T-helper 1 cell treated with Interleukin-12 subunit alpha and Interleukin-12 subunit beta and Interleukin-4 antibody, amounts not matched to agents 30 μg/mL and 1 μg/mL, for 36 hours (primary cell): Measurements from ENCODE around the gene ZFAND6.

Experiments used
- H3K27ac Mint-ChIP-seq: one replicate; pipeline ENCODE4 v1.8.0; 2021; ENCODE audit warnings: mild to moderate bottlenecking, mixed read lengths
- H3K27me3 Mint-ChIP-seq: one replicate; pipeline ENCODE4 v1.8.0; 2021; ENCODE audit warnings: low read depth, mixed read lengths
- H3K36me3 Mint-ChIP-seq: one replicate; pipeline ENCODE4 v1.8.0; 2021; ENCODE audit warnings: low read depth, mixed read lengths
- H3K4me1 Mint-ChIP-seq: one replicate; pipeline ENCODE4 v1.8.0; 2021; ENCODE audit warnings: low read depth, mixed read lengths
- H3K4me3 Mint-ChIP-seq: one replicate; pipeline ENCODE4 v1.8.0; 2021; ENCODE audit warnings: mild to moderate bottlenecking, moderate library complexity, mixed read lengths
- H3K9me3 Mint-ChIP-seq: one replicate; pipeline ENCODE4 v1.8.0; 2021; ENCODE audit warnings: mixed read lengths

Gene ZFAND6

GRCh38 chr15:80183306-80183705 is 123.8 kb downstream of the ZFAND6 start:
- Mint-ChIP-seq H3K4me3 (no peak overlapping the region), H3K4me1 (no peaks in the 10 kb centered on the region), H3K27me3 (no peaks in the 10 kb centered on the region), H3K9me3 (no peaks in the 10 kb centered on the region), H3K36me3 (peaks cover 24% of the 10 kb centered on the region), H3K27ac (no peak overlapping the region)

- Mint-ChIP-seq H3K4me1 (no peaks in the 10 kb centered on the region), H3K27me3 (no peaks in the 10 kb centered on the region), H3K9me3 (no peaks in the 10 kb centered on the region), H3K4me3 (no peak overlapping the region), H3K27ac (no peak overlapping the region), H3K36me3 (peaks cover 30% of the 10 kb centered on the region)
Observed at GRCh38 chr15:80183886-80184285, 124.4 kb downstream of the ZFAND6 start.

GRCh38 chr15:80184554-80184953 is 125.1 kb downstream of the ZFAND6 start:
- H3K27ac Mint-ChIP-seq, result no peak overlapping the region
- H3K4me3 Mint-ChIP-seq, result no peak overlapping the region
- no peaks in the 10 kb centered on the region for H3K4me1 Mint-ChIP-seq
- peaks cover 30% of the 10 kb centered on the region for H3K36me3 Mint-ChIP-seq
- H3K27me3 Mint-ChIP-seq, result no peaks in the 10 kb centered on the region
- H3K9me3 Mint-ChIP-seq, result no peaks in the 10 kb centered on the region

- Mint-ChIP-seq H3K27ac (no peak overlapping the region), H3K9me3 (no peaks in the 10 kb centered on the region), H3K36me3 (peaks cover 28% of the 10 kb centered on the region), H3K27me3 (no peaks in the 10 kb centered on the region), H3K4me1 (no peaks in the 10 kb centered on the region), H3K4me3 (no peak overlapping the region)
Observed at GRCh38 chr15:80185152-80185551, 125.7 kb downstream of the ZFAND6 start.

GRCh38 chr15:80186066-80186465 is 126.6 kb downstream of the ZFAND6 start:
- Mint-ChIP-seq H3K27me3 (no peaks in the 10 kb centered on the region), H3K36me3 (peaks cover 28% of the 10 kb centered on the region), H3K4me3 (no peak overlapping the region), H3K9me3 (no peaks in the 10 kb centered on the region), H3K27ac (no peak overlapping the region), H3K4me1 (no peaks in the 10 kb centered on the region)

- Mint-ChIP-seq H3K36me3 (peaks cover 28% of the 10 kb centered on the region), H3K4me3 (no peak overlapping the region), H3K4me1 (no peaks in the 10 kb centered on the region), H3K9me3 (no peaks in the 10 kb centered on the region), H3K27ac (no peak overlapping the region), H3K27me3 (no peaks in the 10 kb centered on the region)
Observed at GRCh38 chr15:80186597-80186996, 127.1 kb downstream of the ZFAND6 start.
